ELR (cell line): ENCODE measurements around the gene CHRND.

Experiments
- DNase-seq: peaks from one replicate; pipeline ENCODE4 v3.0.0-alpha.2; 2015; ENCODE audit warnings: low read depth

Gene CHRND

GRCh38 chr2:232575404-232575746 is 49.4 kb downstream of the CHRND start:
- DNase-seq, result no peak

- DNase-seq, result peak; percentile 70
Measured at GRCh38 chr2:232576995-232577394, 51.0 kb downstream of the CHRND start.

- DNase-seq, result no peak
Measured at GRCh38 chr2:232577841-232578240, 51.9 kb downstream of the CHRND start.

- DNase-seq, result no peak
Measured at GRCh38 chr2:232578626-232579025, 52.7 kb downstream of the CHRND start.

- no peak for DNase-seq
Measured at GRCh38 chr2:232580648-232580981, 54.7 kb downstream of the CHRND start.

- DNase-seq, result no peak
Measured at GRCh38 chr2:232581725-232582124, 55.8 kb downstream of the CHRND start.

GRCh38 chr2:232584238-232584637 is 58.3 kb downstream of the CHRND start:
- no peak for DNase-seq
